Mucosa of gallbladder (tissue), 1 donor: ENCODE measurements around the gene P2RY8. TPM values are rescaled to one million over a fixed set of nuclear protein-coding genes. Genes with fewer than 3 reads are reported as not detected.
"Not testable (repeated sequence)": the region's sequence is repeated elsewhere in the genome, so short reads cannot be mapped to it uniquely, and the experiment has no call there.

Source experiments
- DNase-seq: peaks from one replicate; pipeline ENCODE4 v3.0.0-alpha.2; 2020; ENCODE audit warnings: low spot score
- total RNA-seq: library from RNA; stranded (reverse); gene quantifications from one replicate; pipeline ENCODE4 v1.2.1, GENCODE V29; 2021
- donor health status: DM: no; HTN: no; CAD: no.

The P2RY8 gene
- total RNA-seq, 1 donor from 2014 or later, result 2.3 TPM

- no peak for DNase-seq
These were observed 72.1 kb downstream of the P2RY8 start for GRCh38 chrX:1464971-1465285.

GRCh38 chrX:1464041-1464970 is 72.7 kb downstream of the P2RY8 start:
- DNase-seq, result no peak

- DNase-seq, result no peak
These were observed 73.4 kb downstream of the P2RY8 start for GRCh38 chrX:1463581-1463980.

- DNase-seq, result no peak
These were observed 74.3 kb downstream of the P2RY8 start for GRCh38 chrX:1462596-1463251.

GRCh38 chrX:1462110-1462509 is 74.9 kb downstream of the P2RY8 start:
- no peak for DNase-seq

- DNase-seq, result no peak
These were observed 81.1 kb downstream of the P2RY8 start for GRCh38 chrX:1455948-1456280.

GRCh38 chrX:1453951-1454785 is 82.8 kb downstream of the P2RY8 start:
- DNase-seq, result peak; percentile 88

- no peak for DNase-seq
These were observed 83.6 kb downstream of the P2RY8 start for GRCh38 chrX:1453395-1453783.

GRCh38 chrX:1452516-1453394 is 84.2 kb downstream of the P2RY8 start, which contains the start of gene ASMTL:
Gene ASMTL (minus strand): TSS chrX:1452909. CDS start chrX:1452840, 69 bp downstream.
- peak; percentile 99 for DNase-seq

GRCh38 chrX:1451661-1452515 is 85.1 kb downstream of the P2RY8 start:
- DNase-seq, result no peak

GRCh38 chrX:1451251-1451660 is 85.7 kb downstream of the P2RY8 start:
- DNase-seq, result no peak

GRCh38 chrX:1450361-1451161 is 86.4 kb downstream of the P2RY8 start:
- DNase-seq, result no peak

- DNase-seq, result no peak
These were observed 87.2 kb downstream of the P2RY8 start for GRCh38 chrX:1449823-1450149.

GRCh38 chrX:1449036-1449822 is 87.8 kb downstream of the P2RY8 start:
- no peak for DNase-seq

- not testable (repeated sequence) for DNase-seq
These were observed 88.4 kb downstream of the P2RY8 start for GRCh38 chrX:1448573-1449001.

GRCh38 chrX:1447969-1448572 is 88.9 kb downstream of the P2RY8 start:
- not testable (repeated sequence) for DNase-seq

- not testable (repeated sequence) for DNase-seq
These were observed 89.7 kb downstream of the P2RY8 start for GRCh38 chrX:1446984-1447968.
